HG03066 (cell line): Measurements from ENCODE around the gene HS3ST3A1.

ENCODE experiments used
- ATAC-seq: cut with Tn5 transposase; IDR thresholded peaks from one replicate; pipeline ENCODE4 v1.9.1; 2021; ENCODE audit warnings: low read depth; ENCODE audit not compliant: unreplicated experiment

Gene HS3ST3A1

DNA sequence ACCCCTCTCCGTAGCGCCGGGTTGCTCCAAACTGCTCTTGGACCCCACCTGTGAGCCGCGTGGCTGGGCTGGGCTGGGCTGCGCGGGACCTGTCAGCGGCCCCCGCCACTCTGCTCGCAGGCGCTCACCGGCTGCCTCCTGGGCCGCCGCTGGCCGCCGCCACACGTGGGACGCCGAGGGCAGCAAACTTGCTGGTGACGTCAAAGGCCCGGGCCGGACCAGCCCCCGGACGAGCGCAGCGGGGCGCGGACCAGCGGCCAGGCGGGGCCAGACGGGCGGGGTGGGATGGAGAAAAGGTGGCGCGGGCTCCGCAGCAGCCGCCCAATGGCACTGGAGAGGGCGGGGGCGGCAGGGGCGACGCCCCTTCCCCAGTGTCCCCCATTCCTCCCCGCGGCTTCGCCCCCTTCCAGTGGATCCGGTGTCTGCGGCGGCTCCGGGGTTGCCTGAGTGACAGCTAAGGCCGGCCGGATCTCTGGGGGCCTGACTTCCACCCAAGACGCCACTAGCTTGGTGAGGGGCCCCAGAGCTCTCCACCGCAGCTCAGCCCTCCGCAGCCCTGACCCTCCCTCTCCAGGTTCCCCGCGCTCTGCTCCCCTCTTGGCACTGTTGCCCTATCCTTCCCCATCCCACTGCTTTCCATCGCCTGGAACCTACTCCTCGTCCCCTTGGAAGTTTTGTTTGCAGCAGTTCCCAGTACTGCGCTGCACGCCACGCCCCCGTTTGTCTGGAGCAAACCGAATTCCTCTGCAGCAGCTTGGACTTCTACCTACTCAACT lies at the start of gene HS3ST3A1:
TSS of gene HS3ST3A1 (minus strand) at position 154 of the 776 bp plus-strand sequence. CDS start 800 bp downstream, outside the sequence.
- ATAC-seq, result no peak

DNA sequence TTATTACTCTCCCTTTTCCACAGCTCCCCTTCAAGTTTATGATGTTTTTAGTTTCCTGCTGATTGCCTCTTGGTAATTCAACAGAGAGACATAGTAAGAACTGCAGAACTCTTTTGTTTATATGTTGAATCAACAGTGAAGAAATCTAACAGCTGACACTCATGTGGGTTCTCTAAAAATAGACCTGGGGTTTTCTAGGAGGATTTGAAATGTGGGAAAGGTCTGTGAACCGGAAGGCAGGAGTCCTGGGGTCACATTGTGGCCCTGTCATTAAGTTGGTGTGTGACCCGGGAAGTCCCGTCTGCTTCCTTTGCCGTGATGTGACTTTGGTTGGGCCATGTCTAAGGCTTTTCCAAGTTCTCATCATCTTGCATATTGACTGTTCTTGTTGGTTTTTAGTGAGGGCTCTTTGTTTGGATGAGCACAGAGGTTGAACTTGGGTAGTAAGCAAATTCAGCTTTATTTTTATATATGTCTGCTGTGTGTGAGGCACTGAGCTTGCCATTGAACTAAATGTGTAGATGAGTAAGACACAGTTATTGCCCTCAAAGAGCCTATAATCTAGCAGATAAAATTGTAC lies 48.5 kb upstream of the HS3ST3A1 start:
- ATAC-seq, result no peak

DNA sequence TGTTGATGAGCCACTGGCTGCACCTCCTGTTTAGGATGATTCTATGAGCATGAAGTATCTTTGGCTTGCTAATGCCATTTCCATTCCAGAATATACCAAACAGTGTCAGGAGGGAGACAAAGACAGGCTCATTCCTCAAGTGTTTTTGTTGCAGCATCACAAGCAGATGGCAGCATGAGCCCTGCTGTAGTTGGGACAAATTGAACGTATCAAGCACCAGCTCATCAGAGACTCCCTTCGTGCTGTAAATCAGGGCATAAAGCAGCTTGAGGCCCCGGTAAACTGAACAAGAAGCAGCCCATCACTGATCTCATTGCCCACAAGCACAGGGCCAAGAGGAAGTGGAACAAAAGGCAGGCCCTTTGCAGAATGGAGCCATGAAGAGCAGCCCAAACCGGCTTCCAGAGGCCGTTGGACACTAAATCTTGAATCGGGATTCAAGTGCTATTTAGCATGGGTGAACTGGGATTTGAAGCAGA lies 45.9 kb upstream of the HS3ST3A1 start:
- no peak for ATAC-seq

DNA sequence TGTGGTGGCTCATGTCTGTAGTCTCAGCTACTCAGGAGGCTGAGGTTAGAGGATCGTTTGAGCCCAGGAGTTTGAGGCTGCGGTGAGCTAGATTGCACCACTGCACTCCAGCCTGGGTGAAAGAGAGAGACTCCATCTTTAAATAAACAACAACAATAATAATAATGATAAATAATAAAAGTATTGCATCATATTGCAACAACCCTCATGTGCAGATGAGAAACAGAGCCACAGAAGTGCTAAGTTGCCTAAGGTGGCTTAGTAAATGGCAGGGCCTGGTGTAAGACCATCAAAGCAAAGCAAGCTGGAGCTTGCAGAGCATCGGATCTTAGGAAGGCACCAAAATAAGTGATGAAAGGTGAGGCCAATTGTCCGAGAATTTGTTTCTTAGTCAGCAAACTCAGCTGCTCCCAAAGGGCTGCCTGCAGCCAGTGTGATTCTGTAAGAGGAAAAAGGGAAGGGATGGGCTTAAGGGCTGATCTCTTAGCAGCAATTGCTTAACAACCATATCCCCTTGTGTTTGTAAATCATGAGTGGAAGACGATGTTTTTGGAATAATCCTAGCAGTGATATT lies 45.3 kb upstream of the HS3ST3A1 start:
- ATAC-seq, result no peak

GRCh38 chr17:13646411-13646810 lies 44.7 kb upstream of the HS3ST3A1 start:
- ATAC-seq, result no peak

- no peak for ATAC-seq
These were observed 41.5 kb upstream of the HS3ST3A1 start for GRCh38 chr17:13643180-13643579.

DNA sequence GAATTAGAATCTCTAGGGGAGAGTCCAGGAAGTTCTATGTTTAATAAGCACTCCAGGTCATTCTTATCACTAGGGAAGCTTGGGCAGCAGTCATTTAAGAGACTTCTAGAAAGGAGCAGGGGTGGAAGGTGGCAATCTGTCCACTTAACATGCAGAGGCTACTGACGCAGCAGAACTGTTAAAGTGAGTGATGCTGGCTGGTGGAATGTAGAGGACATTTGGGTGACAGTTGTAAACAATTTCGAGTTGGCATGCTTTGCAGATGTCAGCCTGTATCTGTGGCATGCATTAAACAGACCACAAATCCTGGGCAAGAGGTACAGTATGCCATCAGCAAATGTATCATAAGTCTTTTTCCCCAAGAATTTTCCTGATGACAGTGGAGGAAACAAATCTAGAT lies 40.5 kb upstream of the HS3ST3A1 start:
- no peak for ATAC-seq

DNA sequence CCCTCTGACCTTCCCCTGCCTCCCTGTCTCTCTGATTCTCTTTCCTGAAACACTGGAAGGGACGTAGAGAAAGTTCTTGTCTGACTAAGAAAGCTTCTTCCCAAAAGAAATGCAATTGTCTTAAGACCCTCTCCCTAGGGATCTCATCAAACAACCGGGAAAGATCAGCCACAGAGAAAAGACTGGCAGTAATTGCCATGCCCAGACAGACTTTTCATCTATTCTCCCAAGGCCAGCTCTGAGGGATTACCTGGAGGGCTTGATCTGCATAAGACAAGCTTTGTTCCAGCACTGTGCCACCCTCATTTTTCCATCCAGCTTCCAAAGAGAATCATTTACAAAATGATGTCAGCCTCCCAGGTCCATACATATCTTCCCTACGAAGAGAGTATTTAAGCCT lies 38.8 kb upstream of the HS3ST3A1 start:
- ATAC-seq, result no peak

DNA sequence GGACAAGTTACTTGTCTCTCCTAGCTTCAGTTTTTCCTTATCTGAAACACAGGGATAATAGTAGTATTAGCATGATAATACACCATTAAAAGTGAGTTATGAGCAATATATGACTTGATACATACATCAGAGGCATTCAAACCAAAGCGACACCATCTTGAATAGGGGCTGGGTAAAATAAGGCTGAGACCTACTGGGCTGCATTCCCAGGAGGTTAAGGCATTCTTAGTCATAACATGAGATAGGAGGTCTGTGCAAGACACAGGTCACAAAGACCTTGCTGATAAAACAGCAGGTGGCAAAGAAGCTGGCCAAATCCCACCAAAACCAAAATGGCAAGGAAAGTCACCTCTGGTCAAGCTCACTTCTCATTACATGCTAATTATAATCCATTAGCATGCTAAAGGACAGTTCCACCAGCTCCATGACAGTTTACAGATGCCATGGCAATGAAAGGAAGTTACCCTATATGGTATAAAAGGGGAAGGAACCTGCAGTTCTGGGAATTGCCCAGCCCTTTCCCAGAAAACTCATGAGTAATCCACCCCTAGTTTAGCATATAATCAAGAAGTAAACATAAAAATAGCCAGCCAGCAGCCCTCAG lies 37.2 kb upstream of the HS3ST3A1 start:
- no peak for ATAC-seq

GRCh38 chr17:13636951-13637350 lies 35.2 kb upstream of the HS3ST3A1 start:
- ATAC-seq, result no peak

DNA sequence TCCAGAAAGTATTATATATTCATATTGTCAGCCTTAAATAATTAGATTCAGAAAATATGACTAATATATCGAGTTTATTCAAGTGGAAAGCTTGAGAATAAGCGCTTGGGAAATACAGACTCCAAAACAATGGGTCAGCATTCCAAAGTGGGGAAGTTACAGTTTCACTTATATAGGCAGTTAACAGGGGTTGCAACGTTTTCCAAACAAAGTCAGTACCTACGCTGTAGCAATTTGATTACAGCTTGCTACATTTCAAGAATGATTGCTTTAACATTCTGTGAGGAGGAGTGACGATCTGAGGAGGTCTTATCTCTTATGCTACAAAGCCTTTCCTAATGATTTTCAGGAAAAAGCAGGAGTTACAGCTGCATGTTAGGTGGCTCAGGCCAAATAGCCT lies 34.2 kb upstream of the HS3ST3A1 start:
- no peak for ATAC-seq

GRCh38 chr17:13634021-13634420 lies 32.3 kb upstream of the HS3ST3A1 start:
- ATAC-seq, result no peak

DNA sequence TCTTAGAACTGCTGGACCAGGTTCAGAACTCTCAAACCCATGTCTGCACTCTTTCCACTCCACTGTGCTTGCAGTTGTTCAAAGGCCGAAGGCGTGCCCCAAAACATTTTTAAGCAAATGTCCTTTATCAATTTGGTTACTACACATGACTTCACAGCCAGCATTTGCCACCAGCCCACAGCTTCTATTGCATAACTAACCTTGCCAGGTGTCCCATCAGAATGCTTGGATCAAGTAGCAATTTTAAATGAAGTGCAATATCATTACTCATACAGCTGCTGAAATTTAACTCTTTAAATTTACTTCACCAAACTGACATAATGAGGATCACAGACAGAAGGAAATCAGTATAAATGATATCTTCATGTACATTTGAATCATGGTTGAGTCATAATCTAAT lies 29.8 kb upstream of the HS3ST3A1 start:
- no peak for ATAC-seq

DNA sequence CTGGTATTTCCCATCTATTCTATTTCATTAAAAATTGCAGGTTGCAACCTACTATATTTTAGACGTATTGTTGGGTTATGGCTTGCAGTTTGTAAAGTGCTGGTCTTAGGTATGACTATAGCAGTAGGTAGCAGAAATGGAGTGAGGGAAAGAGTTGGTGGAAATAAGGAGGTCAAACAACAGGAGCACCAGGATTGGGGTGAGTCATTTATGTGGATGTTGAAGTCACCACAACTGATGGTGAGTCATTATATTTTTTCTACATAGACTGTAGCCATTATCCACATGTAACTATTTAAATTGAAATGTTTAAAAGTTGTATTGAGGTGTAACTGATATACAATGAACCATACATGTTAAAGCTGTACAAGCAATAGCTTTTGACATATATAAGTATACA lies 25.0 kb upstream of the HS3ST3A1 start:
- no peak for ATAC-seq

DNA sequence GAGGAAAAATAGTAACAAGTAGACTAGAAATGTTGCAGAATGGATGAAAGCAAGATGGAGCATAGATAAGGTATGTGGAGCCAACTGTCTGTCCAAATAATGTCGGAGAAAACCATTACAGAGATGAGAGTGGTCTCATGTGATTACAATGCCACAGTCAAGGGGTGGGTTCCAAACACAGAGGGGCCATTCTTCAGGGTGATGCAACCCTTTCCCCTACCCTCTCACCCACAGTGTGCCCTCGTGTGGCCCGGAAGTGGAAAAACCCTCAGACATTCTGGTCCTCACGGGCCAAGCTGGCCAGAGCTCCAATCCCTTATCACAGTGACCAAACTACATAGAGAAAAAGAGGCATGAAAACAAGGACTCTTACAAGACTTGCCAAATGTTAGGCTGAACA lies 17.7 kb upstream of the HS3ST3A1 start:
- no peak for ATAC-seq

- no peak for ATAC-seq
These were observed 14.3 kb upstream of the HS3ST3A1 start for GRCh38 chr17:13616031-13616430.

GRCh38 chr17:13609941-13610340 lies 8.2 kb upstream of the HS3ST3A1 start:
- no peak for ATAC-seq

GRCh38 chr17:13601322-13601775 lies 380 bp downstream of the HS3ST3A1 start:
- ATAC-seq, result no peak

DNA sequence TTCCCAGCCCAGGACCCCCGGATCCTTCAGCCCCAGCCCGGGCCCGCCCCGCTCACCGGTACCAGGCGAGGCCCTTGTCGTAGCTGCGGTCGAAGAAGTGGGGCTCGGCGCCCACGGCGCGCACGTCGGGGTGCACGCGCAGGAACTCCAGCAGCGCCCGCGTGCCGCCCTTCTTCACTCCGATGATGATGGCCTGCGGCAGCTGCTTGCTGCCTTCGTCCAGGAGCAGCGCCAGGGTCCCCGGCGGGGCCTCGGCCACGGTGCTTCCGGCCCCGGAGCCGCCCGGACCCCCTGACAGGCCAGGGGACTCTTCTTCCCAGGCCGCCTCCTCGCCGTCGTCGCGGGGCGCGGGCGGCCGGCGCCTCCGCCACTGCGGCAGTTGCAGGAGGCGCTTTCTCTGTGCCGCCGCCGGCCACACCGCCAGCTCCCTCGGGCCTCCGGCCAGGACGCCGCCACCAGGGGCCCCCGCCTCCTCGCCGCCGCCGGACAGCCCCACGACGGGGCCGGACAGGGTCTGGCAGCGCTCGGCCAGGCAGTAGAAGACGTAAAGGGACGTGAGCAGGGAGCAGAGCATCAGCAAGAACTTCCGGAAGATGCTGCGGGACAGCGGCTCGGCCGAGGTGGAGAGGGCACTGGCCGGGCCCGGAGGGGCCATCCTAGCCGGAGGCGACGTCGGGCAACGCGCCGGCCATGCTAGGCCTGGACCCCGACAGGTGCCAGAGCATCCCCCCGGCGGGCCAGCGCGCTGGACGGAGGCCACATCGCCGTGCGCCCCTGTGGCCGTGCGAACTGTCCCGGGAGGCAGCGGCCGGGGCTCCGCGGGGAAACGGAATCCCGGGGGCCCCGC lies 1.0 kb downstream of the HS3ST3A1 start:
- no peak for ATAC-seq

- ATAC-seq, result no peak
These were observed 1.9 kb downstream of the HS3ST3A1 start for GRCh38 chr17:13599864-13600263.
